Panc1 (cell line): ENCODE data around the gene WDR27.

Experiments
- POLR2AphosphoS5 ChIP-seq: IDR thresholded peaks from 2 replicates; pipeline ENCODE4 v1.6.1; 2012; ENCODE audit warnings: mild to moderate bottlenecking, low read depth, low read length, moderate library complexity
- SIN3A ChIP-seq: IDR thresholded peaks from 2 replicates; pipeline ENCODE4 v1.6.1; 2012; ENCODE audit warnings: low read depth, mild to moderate bottlenecking, low read length, moderate library complexity, borderline replicate concordance; ENCODE audit not compliant: insufficient read depth
- TCF7L2 ChIP-seq: IDR thresholded peaks from 2 replicates; pipeline ENCODE4 v1.6.1; 2011; ENCODE audit warnings: mild to moderate bottlenecking, low read depth, low read length, inconsistent platforms
- TF ChIP-seq, protein P1 (sequence below): fragments of 450-650 bp; IDR thresholded peaks from 2 replicates; pipeline ENCODE4 v1.5.1; 2017; ENCODE audit warnings: mild to moderate bottlenecking
- TF ChIP-seq, protein P2 (sequence below), 2 experiments: IDR thresholded peaks; 2 replicates each; pipeline ENCODE4 v1.6.1; 2011 to 2012; ENCODE audit warnings: low read depth in 2 of 2, control low read depth in 1 of 2, low read length in 1 of 2, mild to moderate bottlenecking in 1 of 2, moderate library complexity in 1 of 2; ENCODE audit not compliant: insufficient read depth in 1 of 2

DNA sequence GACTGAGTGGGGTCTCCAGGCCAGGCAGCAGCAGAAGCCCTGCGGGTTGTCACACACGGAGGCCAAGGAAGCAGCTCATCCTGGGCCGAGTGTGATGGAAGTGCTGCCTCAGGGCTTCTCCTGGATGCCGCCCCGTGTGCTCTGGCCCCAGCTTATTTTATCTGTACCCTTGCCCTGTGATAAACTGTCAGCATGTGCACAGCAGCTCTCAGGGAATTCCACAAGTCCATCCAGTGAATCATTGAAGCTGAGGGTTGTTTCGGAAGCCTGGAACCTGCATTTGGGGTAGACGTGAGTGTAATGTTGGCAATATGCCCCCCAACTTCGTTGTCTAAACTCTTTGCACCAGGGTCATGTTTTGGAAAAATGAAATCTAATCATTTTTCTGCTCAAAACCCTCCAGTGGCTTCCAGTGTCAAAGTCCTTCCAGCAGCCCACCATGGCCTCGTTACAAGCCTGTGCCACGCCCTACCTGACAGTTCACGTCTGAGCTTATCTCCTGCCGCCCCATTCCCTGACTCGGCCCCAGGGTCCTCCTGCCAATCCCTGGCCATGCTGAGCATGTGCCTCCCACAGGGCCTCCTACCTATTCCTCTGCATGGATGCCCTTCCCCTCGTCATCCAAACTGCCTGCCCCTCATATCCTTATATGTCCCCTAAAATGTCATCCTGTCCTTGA is 280.1 kb downstream of the WDR27 start:
- TF ChIP-seq, protein P1, sequence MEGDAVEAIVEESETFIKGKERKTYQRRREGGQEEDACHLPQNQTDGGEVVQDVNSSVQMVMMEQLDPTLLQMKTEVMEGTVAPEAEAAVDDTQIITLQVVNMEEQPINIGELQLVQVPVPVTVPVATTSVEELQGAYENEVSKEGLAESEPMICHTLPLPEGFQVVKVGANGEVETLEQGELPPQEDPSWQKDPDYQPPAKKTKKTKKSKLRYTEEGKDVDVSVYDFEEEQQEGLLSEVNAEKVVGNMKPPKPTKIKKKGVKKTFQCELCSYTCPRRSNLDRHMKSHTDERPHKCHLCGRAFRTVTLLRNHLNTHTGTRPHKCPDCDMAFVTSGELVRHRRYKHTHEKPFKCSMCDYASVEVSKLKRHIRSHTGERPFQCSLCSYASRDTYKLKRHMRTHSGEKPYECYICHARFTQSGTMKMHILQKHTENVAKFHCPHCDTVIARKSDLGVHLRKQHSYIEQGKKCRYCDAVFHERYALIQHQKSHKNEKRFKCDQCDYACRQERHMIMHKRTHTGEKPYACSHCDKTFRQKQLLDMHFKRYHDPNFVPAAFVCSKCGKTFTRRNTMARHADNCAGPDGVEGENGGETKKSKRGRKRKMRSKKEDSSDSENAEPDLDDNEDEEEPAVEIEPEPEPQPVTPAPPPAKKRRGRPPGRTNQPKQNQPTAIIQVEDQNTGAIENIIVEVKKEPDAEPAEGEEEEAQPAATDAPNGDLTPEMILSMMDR, result no peak
- TF ChIP-seq, protein P2, sequence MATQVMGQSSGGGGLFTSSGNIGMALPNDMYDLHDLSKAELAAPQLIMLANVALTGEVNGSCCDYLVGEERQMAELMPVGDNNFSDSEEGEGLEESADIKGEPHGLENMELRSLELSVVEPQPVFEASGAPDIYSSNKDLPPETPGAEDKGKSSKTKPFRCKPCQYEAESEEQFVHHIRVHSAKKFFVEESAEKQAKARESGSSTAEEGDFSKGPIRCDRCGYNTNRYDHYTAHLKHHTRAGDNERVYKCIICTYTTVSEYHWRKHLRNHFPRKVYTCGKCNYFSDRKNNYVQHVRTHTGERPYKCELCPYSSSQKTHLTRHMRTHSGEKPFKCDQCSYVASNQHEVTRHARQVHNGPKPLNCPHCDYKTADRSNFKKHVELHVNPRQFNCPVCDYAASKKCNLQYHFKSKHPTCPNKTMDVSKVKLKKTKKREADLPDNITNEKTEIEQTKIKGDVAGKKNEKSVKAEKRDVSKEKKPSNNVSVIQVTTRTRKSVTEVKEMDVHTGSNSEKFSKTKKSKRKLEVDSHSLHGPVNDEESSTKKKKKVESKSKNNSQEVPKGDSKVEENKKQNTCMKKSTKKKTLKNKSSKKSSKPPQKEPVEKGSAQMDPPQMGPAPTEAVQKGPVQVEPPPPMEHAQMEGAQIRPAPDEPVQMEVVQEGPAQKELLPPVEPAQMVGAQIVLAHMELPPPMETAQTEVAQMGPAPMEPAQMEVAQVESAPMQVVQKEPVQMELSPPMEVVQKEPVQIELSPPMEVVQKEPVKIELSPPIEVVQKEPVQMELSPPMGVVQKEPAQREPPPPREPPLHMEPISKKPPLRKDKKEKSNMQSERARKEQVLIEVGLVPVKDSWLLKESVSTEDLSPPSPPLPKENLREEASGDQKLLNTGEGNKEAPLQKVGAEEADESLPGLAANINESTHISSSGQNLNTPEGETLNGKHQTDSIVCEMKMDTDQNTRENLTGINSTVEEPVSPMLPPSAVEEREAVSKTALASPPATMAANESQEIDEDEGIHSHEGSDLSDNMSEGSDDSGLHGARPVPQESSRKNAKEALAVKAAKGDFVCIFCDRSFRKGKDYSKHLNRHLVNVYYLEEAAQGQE (IDR thresholded peaks at IDR 0.05; ENCODE audit: insufficient read depth in 1 of 2, low read depth in 2 of 2, low read length in 1 of 2), result no peak
- TF ChIP-seq SIN3A (no peak), POLR2AphosphoS5 (no peak), TCF7L2 (no peak)
